ENCODE results near the gene TOMM34.

The TOMM34 gene

GRCh38 chr20:44960103-44960852 is at the start of gene TOMM34:
Gene TOMM34, minus strand, starts transcription at chr20:44960397. Its CDS starts 64 bp downstream, at chr20:44960333.
- peak; percentile 91 for DNase-seq

- DNase-seq: no peak
These were observed 48.4 kb upstream of the TOMM34 start for GRCh38 chr20:45008521-45009049.

GRCh38 chr20:44997668-44998067 is 37.5 kb upstream of the TOMM34 start:
- DNase-seq: no peak

- DNase-seq: no peak
These were observed 37.0 kb upstream of the TOMM34 start for GRCh38 chr20:44997171-44997570.

- no peak for DNase-seq
These were observed 33.1 kb upstream of the TOMM34 start for GRCh38 chr20:44993343-44993742.

- no peak for DNase-seq
These were observed 30.8 kb upstream of the TOMM34 start for GRCh38 chr20:44990957-44991356.

GRCh38 chr20:44990425-44990824 is 30.2 kb upstream of the TOMM34 start:
- no peak for DNase-seq

GRCh38 chr20:44988631-44989171 is 28.5 kb upstream of the TOMM34 start:
- no peak for DNase-seq

GRCh38 chr20:44983093-44983674 is 23.0 kb upstream of the TOMM34 start:
- no peak for DNase-seq

- no peak for DNase-seq
These were observed 21.7 kb upstream of the TOMM34 start for GRCh38 chr20:44981736-44982406.

- no peak for DNase-seq
These were observed 19.0 kb upstream of the TOMM34 start for GRCh38 chr20:44979090-44979621.

GRCh38 chr20:44976698-44977097 is 16.5 kb upstream of the TOMM34 start:
- DNase-seq: no peak

GRCh38 chr20:44973053-44973452 is 12.9 kb upstream of the TOMM34 start:
- no peak for DNase-seq

GRCh38 chr20:44970243-44970757 is 10.1 kb upstream of the TOMM34 start:
- no peak for DNase-seq

GRCh38 chr20:44969300-44969894 is 9.2 kb upstream of the TOMM34 start:
- DNase-seq: no peak

GRCh38 chr20:44967207-44967807 is 7.1 kb upstream of the TOMM34 start:
- DNase-seq: no peak

GRCh38 chr20:44966030-44966961 is 6.1 kb upstream of the TOMM34 start, which contains the start of gene STK4:
Gene STK4, plus strand, starts transcription at chr20:44966512. Its CDS starts 57 bp downstream, at chr20:44966569.
- peak; percentile 89 for DNase-seq

GRCh38 chr20:44965651-44966029 is 5.4 kb upstream of the TOMM34 start:
- no peak for DNase-seq

- DNase-seq: no peak
These were observed 3.4 kb upstream of the TOMM34 start for GRCh38 chr20:44963325-44964215.

GRCh38 chr20:44962483-44962882 is 2.3 kb upstream of the TOMM34 start:
- DNase-seq: no peak
